OCI-LY7 (cell line): ENCODE measurements around the gene PTTG1. TPM values are rescaled to one million over a fixed set of nuclear protein-coding genes. Genes with fewer than 3 reads are reported as not detected.

Source experiments
- BruUV-seq: library from RNA; stranded (reverse); fragments of 400-500 nt; replicated peaks from 2 replicates; lab custom pipeline; 2021; lab: Mats Ljungman, UMichigan
- CTCF ChIA-PET: fragments of 300-600 bp; sonication (Branson Sonifier 250); formaldehyde crosslinking; loops from one replicate; lab custom pipeline; 2022; ENCODE audit warnings: antibody characterized with exemption; ENCODE audit not compliant: unreplicated experiment; lab: Charles Lee
- POLR2A ChIA-PET: fragments of 300-600 bp; sonication (Branson Sonifier 250); formaldehyde crosslinking; loops from one replicate; lab custom pipeline; 2022; ENCODE audit warnings: antibody characterized with exemption; lab: Charles Lee
- DNase-seq: peaks from one replicate; pipeline ENCODE4 v3.0.0-alpha.2; 2015; ENCODE audit warnings: low spot score
- H2AFZ ChIP-seq: fragments of 200-600 bp; sonication (generic), shearing (Covaris generic); 2 replicates; pipeline ENCODE4 v1.6.1; 2014; ENCODE audit warnings: mild to moderate bottlenecking, antibody characterized with exemption, low read length, moderate library complexity
- H3K27ac ChIP-seq: fragments of 200-600 bp; sonication (generic); 2 replicates; pipeline ENCODE4 v1.5.1; 2014; ENCODE audit warnings: mixed run types, low read depth, mild to moderate bottlenecking, moderate library complexity, low read length, inconsistent platforms; ENCODE audit not compliant: poor library complexity, severe bottlenecking
- H3K36me3 ChIP-seq: fragments of 200-600 bp; sonication (generic); 2 replicates; pipeline ENCODE4 v1.6.1; 2014; ENCODE audit warnings: mild to moderate bottlenecking, antibody characterized with exemption, low read length, moderate library complexity, mixed read lengths; ENCODE audit not compliant: insufficient read depth
- H3K4me1 ChIP-seq: fragments of 200-600 bp; sonication (generic); 2 replicates; pipeline ENCODE4 v1.5.1; 2014; ENCODE audit warnings: mild to moderate bottlenecking, low read length; ENCODE audit not compliant: insufficient read depth, poor library complexity, severe bottlenecking
- H3K4me2 ChIP-seq: fragments of 200-600 bp; sonication (generic); 2 replicates; pipeline ENCODE4 v1.6.1; 2014; ENCODE audit warnings: mild to moderate bottlenecking, low read length
- H3K4me3 ChIP-seq: fragments of 200-600 bp; sonication (generic); 2 replicates; pipeline ENCODE4 v1.5.1; 2014; ENCODE audit warnings: mild to moderate bottlenecking, low read depth, low read length; ENCODE audit not compliant: poor library complexity, severe bottlenecking
- H3K79me2 ChIP-seq: fragments of 200-600 bp; sonication (generic); 2 replicates; pipeline ENCODE4 v1.6.1; 2016; ENCODE audit warnings: low read depth, mild to moderate bottlenecking, low read length, moderate library complexity, mixed read lengths; ENCODE audit not compliant: insufficient read depth
- H3K9me2 ChIP-seq: fragments of 200-600 bp; sonication (generic); 2 replicates; pipeline ENCODE4 v1.6.1; 2016; ENCODE audit warnings: mild to moderate bottlenecking, low read length, mixed read lengths; ENCODE audit not compliant: insufficient read depth
- H3K9me3 ChIP-seq: fragments of 200-600 bp; sonication (generic); 2 replicates; pipeline ENCODE4 v1.6.1; 2014; ENCODE audit warnings: mild to moderate bottlenecking, mixed run types, low read length, mixed read lengths
- H4K20me1 ChIP-seq: fragments of 200-600 bp; sonication (generic); 2 replicates; pipeline ENCODE4 v1.6.1; 2014; ENCODE audit warnings: mild to moderate bottlenecking, antibody characterized with exemption, low read length, moderate library complexity, mixed read lengths; ENCODE audit not compliant: insufficient read depth
- CTCF ChIP-seq: fragments of 200-600 bp; sonication (generic); conservative IDR thresholded peaks from 2 replicates; pipeline ENCODE4 v1.5.1; 2014; ENCODE audit warnings: mild to moderate bottlenecking, antibody characterized with exemption, low read length, moderate library complexity, mixed read lengths
- EZH2phosphoT487 ChIP-seq: fragments of 200-600 bp; sonication (generic); IDR thresholded peaks from 2 replicates; pipeline ENCODE4 v1.6.1; 2018; ENCODE audit warnings: low read depth, borderline replicate concordance, mild to moderate bottlenecking, mixed run types, antibody characterized with exemption, low read length, moderate library complexity, mixed read lengths
- intact Hi-C: fragments of 100-400 bp; cut with micrococcal nuclease; formaldehyde crosslinking; loops from one replicate; pipeline ENCODE4 v1.10.0; 2022; ENCODE audit not compliant: unreplicated experiment
- total RNA-seq, 2 experiments: library from RNA; depleted of rRNA in 1 of 2; stranded (reverse); fragments of >200 nt in 1 of 2; shearing (Covaris generic) in 1 of 2; gene quantifications; 2 replicates each; pipeline ENCODE4 v1.2.3, GENCODE V29; 2014 to 2022

The PTTG1 gene
- total RNA-seq, 2 experiments from 2014 or later = 340 to 480 TPM

- Histone ChIP-seq H2AFZ (no peak overlapping the region), H3K36me3 (no peaks in the 10 kb centered on the region), H3K79me2 (no peaks in the 10 kb centered on the region), H3K9me3 (no peaks in the 10 kb centered on the region), H3K4me2 (no peak overlapping the region), H3K4me3 (no peak overlapping the region), H3K4me1 (no peaks in the 10 kb centered on the region), H3K9me2 (no peaks in the 10 kb centered on the region; the same call in 1 of the 2 replicates), H4K20me1 (no peaks in the 10 kb centered on the region), H3K27ac (no peak overlapping the region)
- BruUV-seq = no TSS peak
- no peak for DNase-seq
- POLR2A ChIA-PET = interaction anchor here (0.6 kb wide), 1 partner anchor 1008 kb away, joined by 3 read pairs; no protein-coding TSS in a partner anchor
- TF ChIP-seq CTCF (no peak), EZH2phosphoT487 (no peak)
- CTCF ChIA-PET = no interaction called here
- intact Hi-C loops = no loop called here
Observed at GRCh38 chr5:160449458-160449857, 27.8 kb downstream of the PTTG1 start.

GRCh38 chr5:160450164-160450932, 28.7 kb downstream of the PTTG1 start:
- H3K4me3 ChIP-seq = no peak overlapping the region
- H3K9me2 ChIP-seq = no peaks in the 10 kb centered on the region; the same call in 1 of the 2 replicates
- POLR2A ChIA-PET = interaction anchor here (0.6 kb wide), 1 partner anchor 8 kb away, joined by 3 read pairs; no protein-coding TSS in a partner anchor
- CTCF ChIA-PET = no interaction called here
- H4K20me1 ChIP-seq = no peaks in the 10 kb centered on the region
- no TSS peak for BruUV-seq
- H2AFZ ChIP-seq = no peak overlapping the region
- no peaks in the 10 kb centered on the region for H3K36me3 ChIP-seq
- H3K27ac ChIP-seq = no peak overlapping the region
- no peaks in the 10 kb centered on the region for H3K9me3 ChIP-seq
- intact Hi-C loops = no loop called here
- no peaks in the 10 kb centered on the region for H3K4me1 ChIP-seq
- no peak overlapping the region for H3K4me2 ChIP-seq
- no peak for TF ChIP-seq EZH2phosphoT487
- no peak for TF ChIP-seq CTCF
- no peaks in the 10 kb centered on the region for H3K79me2 ChIP-seq
- no peak for DNase-seq

GRCh38 chr5:160451281-160451680, 29.6 kb downstream of the PTTG1 start:
- no peaks in the 10 kb centered on the region for H3K79me2 ChIP-seq
- no peaks in the 10 kb centered on the region for H3K4me1 ChIP-seq
- intact Hi-C loops = no loop called here
- DNase-seq = no peak
- no peaks in the 10 kb centered on the region for H4K20me1 ChIP-seq
- H3K27ac ChIP-seq = no peak overlapping the region
- CTCF ChIA-PET = no interaction called here
- POLR2A ChIA-PET = interaction anchor here (1.8 kb wide), 1 partner anchor 10 kb away, joined by 4 read pairs; no protein-coding TSS in a partner anchor
- no peak overlapping the region for H3K4me2 ChIP-seq
- BruUV-seq = no TSS peak
- H3K4me3 ChIP-seq = no peak overlapping the region
- TF ChIP-seq CTCF = no peak
- TF ChIP-seq EZH2phosphoT487 = no peak
- no peak overlapping the region for H2AFZ ChIP-seq
- no peaks in the 10 kb centered on the region for H3K9me3 ChIP-seq
- no peaks in the 10 kb centered on the region; the same call in 1 of the 2 replicates for H3K9me2 ChIP-seq
- H3K36me3 ChIP-seq = no peaks in the 10 kb centered on the region
